Suprapubic skin (tissue), 3 donors: ENCODE data around the gene SETD4.

ENCODE experiments used
- CTCF ChIP-seq, 2 donors: fragments of 200-600 bp in 1 of 2; fragments of 450-650 bp in 1 of 2; sonication (generic) in 1 of 2; IDR thresholded peaks; one replicate each; pipeline ENCODE4 v1.5.1; 2016 to 2019; ENCODE audit warnings: antibody characterized with exemption in 2 of 2, mild to moderate bottlenecking in 1 of 2, moderate library complexity in 1 of 2
- POLR2A ChIP-seq, 2 donors: fragments of 450-650 bp; IDR thresholded peaks; one replicate each; pipeline ENCODE4 v1.6.1; 2017; ENCODE audit warnings: antibody characterized with exemption in 2 of 2, mild to moderate bottlenecking in 2 of 2, moderate library complexity in 2 of 2

- no peak for TF ChIP-seq POLR2A (IDR thresholded peaks at IDR 0.05)
- TF ChIP-seq CTCF (IDR thresholded peaks at IDR 0.05), result no peak
Measured at GRCh38 chr21:36032647-36033406, 27.5 kb downstream of the SETD4 start.
